Kidney tubule cell (primary cell): Measurements from ENCODE around the gene MYLK4.

ENCODE experiments used
- DNase-seq: peaks from one replicate; pipeline ENCODE4 v3.0.0-alpha.2; 2018; ENCODE audit warnings: low spot score

MYLK4 gene

GRCh38 chr6:2656460-2657079, 94.2 kb downstream of the MYLK4 start:
- DNase-seq = no peak

GRCh38 chr6:2655844-2656433, 94.8 kb downstream of the MYLK4 start:
- DNase-seq = no peak

- no peak for DNase-seq
Measured at GRCh38 chr6:2653369-2654032, 97.2 kb downstream of the MYLK4 start.

GRCh38 chr6:2652611-2653010, 98.1 kb downstream of the MYLK4 start:
- no peak for DNase-seq

GRCh38 chr6:2651961-2652360, 98.8 kb downstream of the MYLK4 start:
- DNase-seq = no peak

GRCh38 chr6:2651536-2651935, 99.2 kb downstream of the MYLK4 start:
- no peak for DNase-seq

GRCh38 chr6:2646346-2646745, 104.4 kb downstream of the MYLK4 start:
- DNase-seq = no peak

- no peak for DNase-seq
Measured at GRCh38 chr6:2643935-2644539, 106.7 kb downstream of the MYLK4 start.

GRCh38 chr6:2643130-2643529, 107.6 kb downstream of the MYLK4 start:
- DNase-seq = no peak

- DNase-seq = no peak
Measured at GRCh38 chr6:2641044-2641725, 109.5 kb downstream of the MYLK4 start.

- DNase-seq = no peak
Measured at GRCh38 chr6:2640551-2640950, 110.2 kb downstream of the MYLK4 start.

GRCh38 chr6:2639896-2640295, 110.8 kb downstream of the MYLK4 start:
- no peak for DNase-seq

GRCh38 chr6:2639167-2639566, 111.6 kb downstream of the MYLK4 start:
- DNase-seq = no peak

- DNase-seq = no peak
Measured at GRCh38 chr6:2636672-2637071, 114.0 kb downstream of the MYLK4 start.

- no peak for DNase-seq
Measured at GRCh38 chr6:2635911-2636310, 114.8 kb downstream of the MYLK4 start.

GRCh38 chr6:2634139-2634964, 116.4 kb downstream of the MYLK4 start:
- peak; percentile 89 for DNase-seq

GRCh38 chr6:2633736-2634135, 117.0 kb downstream of the MYLK4 start:
- no peak for DNase-seq

GRCh38 chr6:2632976-2633584, 117.6 kb downstream of the MYLK4 start:
- no peak for DNase-seq

GRCh38 chr6:2632368-2632767, 118.4 kb downstream of the MYLK4 start:
- DNase-seq = no peak

- peak; percentile 49 for DNase-seq
Measured at GRCh38 chr6:2630891-2631571, 119.7 kb downstream of the MYLK4 start.

GRCh38 chr6:2630359-2630758, 120.4 kb downstream of the MYLK4 start:
- DNase-seq = peak; percentile 95
